Brain microvascular endothelial cell (primary cell): ENCODE data around the gene BLCAP.
A peak's percentile ranks its signal among the peaks of the same experiment; 100 is the strongest.

Experiments
- DNase-seq: peaks from one replicate; pipeline ENCODE4 v3.0.0-alpha.2; 2020
- H3K27ac ChIP-seq: fragments of 250-450 bp; sonication (Bioruptor Pico); 2 replicates; pipeline ENCODE4 v1.5.1; 2020; ENCODE audit warnings: mild to moderate bottlenecking, moderate library complexity
- H3K27me3 ChIP-seq: fragments of 250-450 bp; sonication (Bioruptor Pico); replicated peaks from 2 replicates; pipeline ENCODE4 v1.5.1; 2020; ENCODE audit warnings: mild to moderate bottlenecking
- H3K36me3 ChIP-seq: fragments of 250-450 bp; sonication (Bioruptor Pico); replicated peaks from 2 replicates; pipeline ENCODE4 v1.5.1; 2020; ENCODE audit warnings: mild to moderate bottlenecking
- H3K4me3 ChIP-seq: 2 replicates; pipeline ENCODE4 v1.5.1; 2011; ENCODE audit warnings: low read depth, mild to moderate bottlenecking, control low read depth, low read length, moderate library complexity
- in situ Hi-C: cut with HindIII; loops from 2 replicates; pipeline ENCODE4 v1.10.0; 2017; ENCODE audit warnings: low sequenced_read_pairs, low pct_ligation_motif_present
- TF ChIP-seq, protein P1 (sequence below): IDR thresholded peaks from 2 replicates; pipeline ENCODE4 v1.5.1; 2011; ENCODE audit warnings: low read depth, mild to moderate bottlenecking, moderate library complexity, low read length, control low read depth, inconsistent platforms; ENCODE audit errors: missing control alignments

BLCAP gene

DNA sequence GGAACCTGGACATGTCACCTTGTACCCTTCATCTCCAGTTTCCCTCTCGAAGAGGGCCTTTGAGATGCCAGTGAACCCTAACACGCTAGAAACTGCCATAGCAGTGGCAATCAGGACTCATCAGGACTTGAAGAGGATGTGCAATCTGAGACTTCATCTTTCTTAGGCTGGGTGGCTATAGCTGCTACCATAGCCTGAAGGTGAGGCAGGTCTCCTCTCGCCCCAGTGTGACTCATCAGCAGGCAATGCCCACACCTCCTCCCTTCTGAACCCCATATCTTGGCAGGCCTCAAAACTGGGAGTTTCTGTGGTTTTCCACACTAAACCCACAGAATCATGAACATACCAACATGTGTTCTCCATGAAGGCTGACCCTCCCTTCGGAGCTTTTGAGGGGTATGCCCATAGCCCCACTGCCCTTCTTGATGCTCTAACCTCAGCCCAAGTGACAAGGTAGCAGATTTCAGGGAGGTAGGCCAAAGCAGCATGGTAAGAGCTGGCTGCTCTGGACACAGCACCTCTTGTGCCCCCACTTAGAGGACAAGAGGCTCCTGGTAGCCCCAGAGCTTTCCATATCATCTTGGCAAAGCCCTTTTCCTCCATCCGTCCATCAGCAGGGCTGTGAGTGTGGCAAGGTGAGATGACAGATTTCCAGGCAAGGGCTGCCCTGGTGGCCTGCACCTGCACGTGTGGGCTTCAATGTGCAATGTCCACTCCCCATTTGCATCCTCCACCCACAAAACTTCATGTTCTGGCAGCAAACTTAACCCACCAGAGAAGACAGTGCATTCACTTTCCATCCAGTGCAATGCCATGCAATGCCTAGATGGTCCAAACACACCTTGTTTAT lies 2.6 kb downstream of the BLCAP start:
- Histone ChIP-seq H3K27ac (no peak overlapping the region), H3K27me3 (no peaks in the 10 kb centered on the region), H3K36me3 (no peaks in the 10 kb centered on the region), H3K4me3 (no peak overlapping the region)
- no peak for DNase-seq
- TF ChIP-seq, protein P1, sequence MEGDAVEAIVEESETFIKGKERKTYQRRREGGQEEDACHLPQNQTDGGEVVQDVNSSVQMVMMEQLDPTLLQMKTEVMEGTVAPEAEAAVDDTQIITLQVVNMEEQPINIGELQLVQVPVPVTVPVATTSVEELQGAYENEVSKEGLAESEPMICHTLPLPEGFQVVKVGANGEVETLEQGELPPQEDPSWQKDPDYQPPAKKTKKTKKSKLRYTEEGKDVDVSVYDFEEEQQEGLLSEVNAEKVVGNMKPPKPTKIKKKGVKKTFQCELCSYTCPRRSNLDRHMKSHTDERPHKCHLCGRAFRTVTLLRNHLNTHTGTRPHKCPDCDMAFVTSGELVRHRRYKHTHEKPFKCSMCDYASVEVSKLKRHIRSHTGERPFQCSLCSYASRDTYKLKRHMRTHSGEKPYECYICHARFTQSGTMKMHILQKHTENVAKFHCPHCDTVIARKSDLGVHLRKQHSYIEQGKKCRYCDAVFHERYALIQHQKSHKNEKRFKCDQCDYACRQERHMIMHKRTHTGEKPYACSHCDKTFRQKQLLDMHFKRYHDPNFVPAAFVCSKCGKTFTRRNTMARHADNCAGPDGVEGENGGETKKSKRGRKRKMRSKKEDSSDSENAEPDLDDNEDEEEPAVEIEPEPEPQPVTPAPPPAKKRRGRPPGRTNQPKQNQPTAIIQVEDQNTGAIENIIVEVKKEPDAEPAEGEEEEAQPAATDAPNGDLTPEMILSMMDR, result no peak
- in situ Hi-C loops, result loop anchor here (25.0 kb wide), 1 partner anchor 263 kb away; the partner anchor contains the start of gene GHRH

DNA sequence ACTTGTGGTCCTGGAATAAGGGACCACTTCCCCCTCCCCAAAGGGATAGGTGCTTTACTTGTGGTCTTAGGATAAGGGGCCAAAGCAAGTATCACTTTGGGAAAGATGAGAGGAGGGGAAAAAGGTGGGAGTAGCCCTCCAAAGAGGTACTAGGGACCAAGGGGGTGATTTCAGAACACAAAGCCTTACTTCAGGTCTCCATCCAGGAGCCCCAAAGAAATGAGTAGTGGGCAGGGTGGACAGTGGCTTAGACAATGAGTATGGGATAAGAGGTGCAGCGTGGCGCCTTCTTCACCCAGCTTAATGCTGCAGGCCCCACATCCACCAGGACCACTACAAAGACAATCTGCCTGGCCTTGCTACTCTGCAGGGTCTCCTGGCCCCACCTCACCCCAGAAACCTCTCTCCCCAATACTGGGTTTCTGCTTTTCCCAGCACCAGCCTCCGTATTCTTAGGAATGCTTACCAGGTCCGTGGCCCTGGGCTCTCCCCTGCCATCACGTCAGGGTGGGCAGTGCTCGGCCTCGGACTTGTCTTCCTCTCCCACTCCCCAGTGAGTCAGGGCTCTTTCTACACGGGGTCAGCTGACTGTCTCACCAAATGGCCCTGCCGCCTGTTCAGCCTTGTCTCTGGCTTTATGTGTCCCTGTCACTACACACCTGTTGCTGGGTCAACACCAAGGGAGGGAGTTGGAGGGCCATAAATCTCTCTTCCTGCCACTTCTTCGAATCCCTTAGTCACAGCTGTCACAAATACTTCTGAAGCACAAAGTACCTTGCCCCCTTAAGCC lies 3.6 kb downstream of the BLCAP start:
- no peak for DNase-seq
- H3K27me3 ChIP-seq, result no peaks in the 10 kb centered on the region
- H3K4me3 ChIP-seq, result no peak overlapping the region
- no peaks in the 10 kb centered on the region for H3K36me3 ChIP-seq
- in situ Hi-C loops, result no loop called here
- TF ChIP-seq, protein P1, result no peak
- H3K27ac ChIP-seq, result no peak overlapping the region

DNA sequence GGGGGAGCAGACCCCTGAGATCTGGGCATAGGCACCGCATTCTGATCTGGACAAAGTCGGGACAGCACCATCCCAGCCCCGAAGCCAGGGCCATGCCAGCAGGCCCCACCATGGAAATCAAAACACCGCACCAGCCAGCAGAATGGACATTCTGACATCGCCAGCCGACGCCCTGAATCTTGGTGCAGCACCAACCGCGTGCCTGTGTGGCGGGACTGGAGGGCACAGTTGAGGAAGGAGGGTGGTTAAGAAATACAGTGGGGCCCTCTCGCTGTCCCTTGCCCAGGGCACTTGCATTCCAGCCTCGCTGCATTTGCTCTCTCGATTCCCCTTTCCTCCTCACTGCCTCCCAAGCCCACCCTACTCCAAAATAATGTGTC lies 4.7 kb downstream of the BLCAP start:
- Histone ChIP-seq H3K27ac (no peak overlapping the region), H3K36me3 (peaks cover 10% of the 10 kb centered on the region), H3K27me3 (no peaks in the 10 kb centered on the region), H3K4me3 (no peak overlapping the region)
- in situ Hi-C loops, result no loop called here
- TF ChIP-seq, protein P1, result no peak
- no peak for DNase-seq

DNA sequence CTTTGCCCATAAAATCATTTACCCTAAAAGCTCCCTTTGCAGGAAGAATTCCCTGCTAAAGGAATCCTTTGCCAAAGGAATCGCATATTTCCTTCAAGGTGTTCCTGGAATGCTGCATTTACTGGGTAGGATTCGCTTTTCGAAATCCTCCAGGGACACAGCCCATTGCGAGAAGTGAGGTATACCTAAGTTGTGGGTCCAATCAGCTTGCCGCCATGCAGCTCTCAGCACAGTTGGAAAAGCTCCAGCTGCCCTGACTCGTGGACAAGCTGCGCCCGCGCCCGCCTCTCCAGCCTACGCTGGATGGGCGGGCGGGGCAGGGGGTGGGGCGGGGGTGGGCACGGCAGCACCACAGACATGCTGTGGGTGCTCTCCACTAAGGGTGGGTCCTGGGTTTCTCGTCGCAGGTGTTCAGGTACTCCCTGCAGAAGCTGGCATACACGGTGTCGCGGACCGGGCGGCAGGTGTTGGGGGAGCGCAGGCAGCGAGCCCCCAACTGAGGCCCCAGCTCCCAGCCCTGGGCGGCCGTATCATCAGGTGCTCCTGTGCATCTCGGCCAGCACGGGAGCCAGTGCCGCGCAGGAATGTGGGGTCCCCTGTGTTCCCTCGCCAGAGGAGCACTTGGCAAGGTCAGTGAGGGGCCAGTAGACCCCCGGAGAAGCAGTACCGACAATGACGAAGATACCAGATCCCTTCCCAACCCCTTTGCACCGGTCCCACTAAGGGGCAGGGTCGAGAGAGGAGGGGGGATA lies 5.2 kb downstream of the BLCAP start:
- TF ChIP-seq, protein P1, result no peak
- H3K4me3 ChIP-seq, result no peak overlapping the region
- in situ Hi-C loops, result no loop called here
- no peak overlapping the region for H3K27ac ChIP-seq
- H3K27me3 ChIP-seq, result no peaks in the 10 kb centered on the region
- H3K36me3 ChIP-seq, result peaks cover 12% of the 10 kb centered on the region
- no peak for DNase-seq

DNA sequence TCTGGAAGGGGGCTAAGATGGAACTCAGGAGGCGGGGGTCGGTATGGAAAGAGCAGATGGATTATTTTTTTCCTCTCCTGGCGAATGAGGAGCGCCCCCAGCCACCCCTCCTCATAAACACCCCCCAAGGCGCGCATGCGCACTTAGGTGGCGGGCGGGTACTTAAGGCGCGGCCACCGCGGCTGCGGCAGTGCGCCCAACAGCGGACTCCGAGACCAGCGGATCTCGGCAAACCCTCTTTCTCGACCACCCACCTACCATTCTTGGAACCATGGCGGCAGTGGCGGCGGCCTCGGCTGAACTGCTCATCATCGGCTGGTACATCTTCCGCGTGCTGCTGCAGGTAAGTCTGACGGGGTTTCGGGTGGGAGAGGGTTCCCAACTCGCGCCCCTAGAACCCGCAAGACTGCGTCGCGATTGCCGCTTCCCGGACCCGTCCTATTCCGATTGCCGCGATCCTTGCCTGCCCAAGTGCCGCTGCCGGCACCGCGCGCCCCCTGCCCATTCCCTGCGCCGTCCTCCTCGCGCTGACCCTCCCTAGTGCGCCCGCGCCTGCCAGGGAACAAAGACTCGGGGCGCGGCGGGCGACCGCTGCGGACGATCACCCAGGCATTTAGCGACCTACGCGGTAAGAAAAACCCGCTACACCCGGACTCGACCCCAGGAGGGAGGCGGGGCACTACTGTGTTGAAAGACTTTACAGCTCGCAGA lies 6.5 kb downstream of the BLCAP start, which contains the start of gene NNAT:
Gene NNAT (plus strand): TSS at position 190 of the 711 bp plus-strand sequence. CDS start 82 bp downstream, at position 272.
- Histone ChIP-seq H3K27ac (no peak within 1 kb of the TSS), H3K4me3 (peak within 1 kb of the TSS; percentile 58), H3K27me3 (no peaks in the 10 kb centered on the region), H3K36me3 (peaks cover 12% of the 10 kb centered on the region)
- no peak for DNase-seq
- TF ChIP-seq, protein P1, result no peak
- in situ Hi-C loops, result no loop called here
